GM12878 (cell line): ENCODE measurements around the gene SORBS2. TPM values are rescaled to one million over a fixed set of nuclear protein-coding genes. Genes with fewer than 3 reads are reported as not detected.

Experiments used
- ATAC-seq: fragments of 200-7000 bp; cut with Tn5 transposase; 3 replicates; pipeline ENCODE4 v1.9.1; 2020; ENCODE audit warnings: mild to moderate bottlenecking, moderate library complexity
- BruUV-seq: library from RNA; stranded (reverse); fragments of 400-500 nt; replicated peaks from 2 replicates; lab custom pipeline; 2021; lab: Mats Ljungman, UMichigan
- CTCF ChIA-PET: fragments of 300-600 bp; sonication (Branson Sonifier 250); formaldehyde crosslinking; extraction: SDS; loops from one replicate; lab custom pipeline; 2021; ENCODE audit warnings: inconsistent platforms; lab: Yijun Ruan, JAX
- POLR2A ChIA-PET: fragments of 350-600 bp; formaldehyde crosslinking; extraction: SDS; loops from one replicate; lab custom pipeline; 2021; ENCODE audit warnings: inconsistent platforms; lab: Charles Lee
- RAD21 ChIA-PET: fragments of 300-600 bp; sonication (Branson Sonifier 250); formaldehyde crosslinking; loops from one replicate; lab custom pipeline; 2023; ENCODE audit warnings: antibody characterized with exemption; ENCODE audit not compliant: unreplicated experiment; lab: Charles Lee
- SMC1A ChIA-PET: fragments of 300-600 bp; sonication (Branson Sonifier 250); formaldehyde crosslinking; loops from one replicate; lab custom pipeline; 2023; ENCODE audit not compliant: unreplicated experiment, uncharacterized antibody; lab: Charles Lee
- DNase-seq: peaks from one replicate; pipeline ENCODE4 v3.0.0-alpha.2; 2011; ENCODE audit warnings: low read depth, low spot score
- FAIRE-seq: peaks from 3 replicates; lab custom pipeline; 2011; peaks lifted over from hg19 to GRCh38; lab: Jason Lieb, UNC
- H2AFZ ChIP-seq: 2 replicates; pipeline ENCODE4 v1.6.0; 2011; ENCODE audit warnings: low read depth, low read length, control low read depth; ENCODE audit not compliant: control insufficient read depth
- H3K27ac ChIP-seq: 2 replicates; pipeline ENCODE4 v1.5.1; 2011; ENCODE audit warnings: control low read depth; ENCODE audit not compliant: control insufficient read depth, insufficient read depth
- H3K27me3 ChIP-seq, 2 experiments: replicated peaks in 1 of 2; 2 replicates each; pipeline versions ENCODE4 v1.6.0 to v1.6.1; 2011; ENCODE audit warnings: low read length in 1 of 2; ENCODE audit not compliant: control insufficient read depth in 2 of 2, insufficient read depth in 2 of 2
- H3K36me3 ChIP-seq, 2 experiments: 2 replicates each; pipeline ENCODE4 v1.5.1; 2011; ENCODE audit warnings: low read length in 1 of 2; ENCODE audit not compliant: control insufficient read depth in 2 of 2, insufficient read depth in 2 of 2
- H3K4me1 ChIP-seq: 2 replicates; pipeline ENCODE4 v1.6.1; 2011; ENCODE audit warnings: mild to moderate bottlenecking, low read length, moderate library complexity, mixed read lengths; ENCODE audit not compliant: control insufficient read depth, insufficient read depth
- H3K4me2 ChIP-seq: 2 replicates; pipeline ENCODE4 v1.6.0; 2011; ENCODE audit warnings: control low read depth; ENCODE audit not compliant: control insufficient read depth, insufficient read depth
- H3K4me3 ChIP-seq: fragments of 200-600 bp; sonication (generic); 2 replicates; pipeline ENCODE4 v1.5.1; 2016
- H3K79me2 ChIP-seq: 2 replicates; pipeline ENCODE4 v1.6.0; 2011; ENCODE audit warnings: low read length; ENCODE audit not compliant: control insufficient read depth, insufficient read depth
- H3K9ac ChIP-seq: 2 replicates; pipeline ENCODE4 v1.8.0; 2011; ENCODE audit warnings: low read length, control low read depth, mixed read lengths; ENCODE audit not compliant: control insufficient read depth, insufficient read depth
- H3K9me3 ChIP-seq: replicated peaks from 3 replicates; pipeline ENCODE4 v1.5.1; 2011; ENCODE audit warnings: mild to moderate bottlenecking, low read length; ENCODE audit not compliant: control insufficient read depth, insufficient read depth
- H4K20me1 ChIP-seq: 2 replicates; pipeline ENCODE4 v1.6.0; 2011; ENCODE audit not compliant: control insufficient read depth, insufficient read depth
- HDAC2 ChIP-seq: fragments of 200-600 bp; sonication (generic); IDR thresholded peaks from 2 replicates; pipeline ENCODE4 v1.6.1; 2017
- IRF3 ChIP-seq: fragments of 450-650 bp; IDR thresholded peaks from 2 replicates; pipeline ENCODE4 v1.6.1; 2014; ENCODE audit warnings: mild to moderate bottlenecking
- KDM1A ChIP-seq: fragments of 200-600 bp; sonication (generic); IDR thresholded peaks from 2 replicates; pipeline ENCODE4 v1.6.1; 2016; ENCODE audit warnings: borderline replicate concordance
- MTA2 ChIP-seq: fragments of 450-650 bp; IDR thresholded peaks from 2 replicates; pipeline ENCODE4 v1.6.1; 2016; ENCODE audit warnings: low read depth, mild to moderate bottlenecking, moderate library complexity
- MXI1 ChIP-seq: fragments of 150-350 bp; IDR thresholded peaks from 2 replicates; pipeline ENCODE4 v1.6.1; 2011; ENCODE audit warnings: low read depth, mild to moderate bottlenecking, inconsistent platforms, low read length, improper control_type of control experiment
- NFIC ChIP-seq: IDR thresholded peaks from 2 replicates; pipeline ENCODE4 v1.6.1; 2012; ENCODE audit warnings: low read depth, mild to moderate bottlenecking, inconsistent platforms, low read length, moderate library complexity
- REST ChIP-seq: IDR thresholded peaks from 2 replicates; pipeline ENCODE4 v1.6.1; 2012; ENCODE audit warnings: mild to moderate bottlenecking, low read depth, low read length
- SIN3A ChIP-seq: IDR thresholded peaks from 2 replicates; pipeline ENCODE4 v1.6.1; 2012; ENCODE audit warnings: low read depth, low read length, improper control_type of control experiment
- STAT1 ChIP-seq: fragments of 450-650 bp; conservative IDR thresholded peaks from 2 replicates; pipeline ENCODE4 v1.6.1; 2014; ENCODE audit warnings: antibody characterized with exemption, mild to moderate bottlenecking
- STAT3 ChIP-seq: IDR thresholded peaks from 2 replicates; pipeline ENCODE4 v1.6.1; 2011; ENCODE audit warnings: low read depth, low read length, improper control_type of control experiment
- WGBS: methylation state at CpG from one replicate; pipeline ENCODE4 v1.1.6; 2016; ENCODE audit warnings: low lambda C conversion rate; ENCODE audit not compliant: insufficient replicate concordance, insufficient coverage; ENCODE audit errors: missing lambda C conversion rate; 5-methylcytosine and 5-hydroxymethylcytosine counted together
- in situ Hi-C: fragments of 300-500 bp; cut with MboI; formaldehyde crosslinking; loops from 9 replicates; pipeline ENCODE4 v1.14.3; 2018; ENCODE audit warnings: mixed read lengths
- intact Hi-C: fragments of 100-400 bp; cut with micrococcal nuclease; formaldehyde crosslinking; loops from one replicate; pipeline ENCODE4 v1.14.2; 2022; ENCODE audit not compliant: unreplicated experiment
- polyA plus RNA-seq, 11 experiments: library from polyadenylated mRNA; depleted of rRNA in 4 of 11; unstranded in 6 of 11; stranded (reverse) in 5 of 11; fragments of >200 nt; fragmentation: Nextera tagmentation in 4 of 11; fragmentation: Illumina TruSeq in 1 of 11; extraction: Ambion mirVana in 4 of 11; extraction: Trizol in 1 of 11; gene quantifications; 1 replicate in 1 of 11; 2 replicates in 10 of 11; pipeline versions ENCODE4 v1.2.1 to v1.2.3, GENCODE V29; 2011 to 2016; ENCODE audit warnings: inconsistent platforms in 2 of 11, missing spikeins in 2 of 11, low read depth in 1 of 11
- total RNA-seq, 4 experiments: library from RNA; depleted of rRNA in 3 of 4; stranded (reverse); fragments of >200 nt in 3 of 4; fragmentation: Illumina TruSeq in 1 of 4; extraction: Trizol in 1 of 4; gene quantifications; 2 replicates each; pipeline versions ENCODE4 v1.2.1 to v1.2.3, GENCODE V29; 2013 to 2021
- TF ChIP-seq, protein P1 (sequence below): fragments of 450-650 bp; IDR thresholded peaks from 2 replicates; pipeline ENCODE4 v1.6.1; 2017; ENCODE audit warnings: mild to moderate bottlenecking, moderate library complexity

SORBS2 gene
- total and polyA plus RNA-seq, 10 of the 15 experiments (the other 5 are each of a cell fraction or from before 2014, with no cell fraction given): 0.06 to 3.0 (median 0.79) TPM

- no peak overlapping the region for H3K27ac ChIP-seq
- RAD21 ChIA-PET: no interaction called here
- H3K4me3 ChIP-seq: no peak overlapping the region
- CTCF ChIA-PET: interaction anchor here (1.2 to 1.3 kb wide), 2 partner anchors 9 to 455 kb away, joined by 3 to 10 read pairs; no protein-coding TSS in a partner anchor
- no peak for ATAC-seq
- H4K20me1 ChIP-seq: no peaks in the 10 kb centered on the region
- no peaks in the 10 kb centered on the region for H3K79me2 ChIP-seq
- H3K36me3 ChIP-seq: no peaks in the 10 kb centered on the region
- WGBS: 92% methylated on average over 13 of the region's 13 CpGs
- H3K4me2 ChIP-seq: no peak overlapping the region
- H3K9ac ChIP-seq: no peak overlapping the region
- no peaks in the 10 kb centered on the region for H3K27me3 ChIP-seq
- TF ChIP-seq NFIC (no peak), STAT3 (no peak), KDM1A (no peak), HDAC2 (no peak), MTA2 (no peak), REST (no peak), MXI1 (no peak), STAT1 (no peak), IRF3 (no peak), SIN3A (no peak)
- TF ChIP-seq, protein P1, sequence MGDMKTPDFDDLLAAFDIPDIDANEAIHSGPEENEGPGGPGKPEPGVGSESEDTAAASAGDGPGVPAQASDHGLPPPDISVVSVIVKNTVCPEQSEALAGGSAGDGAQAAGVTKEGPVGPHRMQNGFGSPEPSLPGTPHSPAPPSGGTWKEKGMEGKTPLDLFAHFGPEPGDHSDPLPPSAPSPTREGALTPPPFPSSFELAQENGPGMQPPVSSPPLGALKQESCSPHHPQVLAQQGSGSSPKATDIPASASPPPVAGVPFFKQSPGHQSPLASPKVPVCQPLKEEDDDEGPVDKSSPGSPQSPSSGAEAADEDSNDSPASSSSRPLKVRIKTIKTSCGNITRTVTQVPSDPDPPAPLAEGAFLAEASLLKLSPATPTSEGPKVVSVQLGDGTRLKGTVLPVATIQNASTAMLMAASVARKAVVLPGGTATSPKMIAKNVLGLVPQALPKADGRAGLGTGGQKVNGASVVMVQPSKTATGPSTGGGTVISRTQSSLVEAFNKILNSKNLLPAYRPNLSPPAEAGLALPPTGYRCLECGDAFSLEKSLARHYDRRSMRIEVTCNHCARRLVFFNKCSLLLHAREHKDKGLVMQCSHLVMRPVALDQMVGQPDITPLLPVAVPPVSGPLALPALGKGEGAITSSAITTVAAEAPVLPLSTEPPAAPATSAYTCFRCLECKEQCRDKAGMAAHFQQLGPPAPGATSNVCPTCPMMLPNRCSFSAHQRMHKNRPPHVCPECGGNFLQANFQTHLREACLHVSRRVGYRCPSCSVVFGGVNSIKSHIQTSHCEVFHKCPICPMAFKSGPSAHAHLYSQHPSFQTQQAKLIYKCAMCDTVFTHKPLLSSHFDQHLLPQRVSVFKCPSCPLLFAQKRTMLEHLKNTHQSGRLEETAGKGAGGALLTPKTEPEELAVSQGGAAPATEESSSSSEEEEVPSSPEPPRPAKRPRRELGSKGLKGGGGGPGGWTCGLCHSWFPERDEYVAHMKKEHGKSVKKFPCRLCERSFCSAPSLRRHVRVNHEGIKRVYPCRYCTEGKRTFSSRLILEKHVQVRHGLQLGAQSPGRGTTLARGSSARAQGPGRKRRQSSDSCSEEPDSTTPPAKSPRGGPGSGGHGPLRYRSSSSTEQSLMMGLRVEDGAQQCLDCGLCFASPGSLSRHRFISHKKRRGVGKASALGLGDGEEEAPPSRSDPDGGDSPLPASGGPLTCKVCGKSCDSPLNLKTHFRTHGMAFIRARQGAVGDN: no peak
- TF ChIP-seq, all 136 proteins: peak for 0
- in situ Hi-C loops: loop anchor here (5.0 kb wide), 1 partner anchor 112 kb away; no protein-coding TSS in a partner anchor
- H2AFZ ChIP-seq: no peak overlapping the region
- intact Hi-C loops: no loop called here
- DNase-seq: no peak
- FAIRE-seq: no peak
- peaks cover 12% of the 10 kb centered on the region for H3K4me1 ChIP-seq
- no peaks in the 10 kb centered on the region for H3K9me3 ChIP-seq
- no TSS peak for BruUV-seq
- SMC1A ChIA-PET: interaction anchor here (2.6 kb wide), 1 partner anchor 9 kb away, joined by 7 read pairs; no protein-coding TSS in a partner anchor
- POLR2A ChIA-PET: interaction anchor here (0.6 kb wide), 1 partner anchor 14 kb away, joined by 3 read pairs; no protein-coding TSS in a partner anchor
These were observed 222.7 kb downstream of the SORBS2 start for GRCh38 chr4:185589067-185589836.
